Measurements from ENCODE around the gene JPT2. TPM values are rescaled to one million over a fixed set of nuclear protein-coding genes. Genes with fewer than 3 reads are reported as not detected.
"Not testable (repeated sequence)": the region's sequence is repeated elsewhere in the genome, so short reads cannot be mapped to it uniquely, and the experiment has no call there.

The JPT2 gene
- total RNA-seq, 2 donors from 2014 or later, result 11.6 to 14.4 TPM

GRCh38 chr16:1708768-1709180 lies 30.7 kb downstream of the JPT2 start:
- H3K9me3 ChIP-seq (ENCODE audit: control insufficient read depth, low read length, poor library complexity, severe bottlenecking), result no peaks in the 10 kb centered on the region
- ATAC-seq, result no peak
- H3K27me3 Mint-ChIP-seq, result no peaks in the 10 kb centered on the region
- peak overlapping the region; percentile 36 for H3K4me3 Mint-ChIP-seq
- H3K36me3 Mint-ChIP-seq (ENCODE audit: low read depth), result peaks cover 4% of the 10 kb centered on the region
- H3K4me1 Mint-ChIP-seq, result peaks cover 28% of the 10 kb centered on the region
- H3K27ac Mint-ChIP-seq, result no peak overlapping the region
- no peak for DNase-seq

DNA sequence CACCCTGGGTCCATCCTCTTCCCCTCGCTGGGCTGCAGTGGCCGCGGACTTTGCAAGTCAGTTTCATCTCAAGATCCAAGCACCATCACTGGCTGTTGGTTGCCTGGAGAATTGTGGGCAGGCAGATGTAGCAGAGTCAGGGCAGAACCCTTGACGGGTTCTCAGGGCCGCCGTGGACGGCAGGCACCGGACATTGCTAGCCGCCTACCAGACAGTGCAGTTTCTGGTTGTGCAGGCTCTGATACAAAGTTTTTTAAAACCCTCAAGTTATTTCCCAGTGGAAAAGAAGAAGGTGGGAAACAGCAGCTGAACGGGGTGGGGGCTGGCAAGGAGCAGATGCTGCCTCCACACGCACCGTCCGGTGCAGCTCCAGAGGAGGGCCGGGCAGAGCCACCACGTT lies 31.3 kb downstream of the JPT2 start:
- DNase-seq (no peak), ATAC-seq (no peak)
- H3K36me3 Mint-ChIP-seq (ENCODE audit: low read depth), result peaks cover 4% of the 10 kb centered on the region
- H3K9me3 ChIP-seq (ENCODE audit: control insufficient read depth, low read length, poor library complexity, severe bottlenecking), result no peaks in the 10 kb centered on the region
- peaks cover 30% of the 10 kb centered on the region for H3K4me1 Mint-ChIP-seq
- H3K27ac Mint-ChIP-seq, result no peak overlapping the region
- no peaks in the 10 kb centered on the region for H3K27me3 Mint-ChIP-seq
- no peak overlapping the region for H3K4me3 Mint-ChIP-seq

DNA sequence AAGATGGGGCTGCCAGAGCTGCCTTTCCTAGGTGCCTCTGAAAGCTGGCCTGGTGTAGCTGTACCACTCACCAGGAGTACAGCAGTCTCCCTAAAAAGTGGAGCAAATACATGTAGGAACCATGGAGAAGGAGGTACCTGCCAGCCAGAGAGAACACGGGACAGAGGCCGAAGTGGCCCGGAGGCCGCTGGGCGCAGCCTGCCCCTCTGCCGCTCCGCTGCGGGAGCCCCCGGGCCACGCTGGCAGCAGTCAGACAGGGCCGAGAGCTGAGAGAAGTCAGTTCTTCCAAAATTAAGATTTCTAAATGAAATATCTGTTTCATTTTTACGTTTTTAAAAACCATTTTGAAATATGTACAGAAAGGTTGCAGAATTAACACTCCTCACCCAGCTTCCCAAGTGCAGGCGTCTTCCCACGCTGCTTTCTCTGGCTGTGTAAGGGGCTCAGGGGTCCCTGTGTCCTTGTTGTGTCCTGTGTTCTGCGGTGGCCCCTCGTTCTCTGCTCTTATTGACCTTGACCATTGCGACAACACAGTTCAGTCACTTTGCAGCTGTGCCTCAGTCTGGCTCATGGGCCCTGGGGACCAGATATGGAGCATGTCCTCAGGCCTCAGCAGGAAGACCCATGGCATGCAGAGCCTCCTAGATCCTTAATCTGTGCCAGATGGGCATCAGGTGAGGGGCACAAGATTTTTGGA lies 32.9 kb downstream of the JPT2 start:
- no peak overlapping the region for H3K4me3 Mint-ChIP-seq
- no peak overlapping the region for H3K27ac Mint-ChIP-seq
- ATAC-seq (no peak), DNase-seq (no peak)
- no peaks in the 10 kb centered on the region for H3K27me3 Mint-ChIP-seq
- H3K9me3 ChIP-seq (ENCODE audit: control insufficient read depth, low read length, poor library complexity, severe bottlenecking), result no peaks in the 10 kb centered on the region
- H3K36me3 Mint-ChIP-seq (ENCODE audit: low read depth), result no peaks in the 10 kb centered on the region
- peaks cover 25% of the 10 kb centered on the region for H3K4me1 Mint-ChIP-seq

- Mint-ChIP-seq H3K27ac (peak overlapping the region; percentile 34), H3K4me1 (peaks cover 17% of the 10 kb centered on the region), H3K36me3 (ENCODE audit: low read depth) (no peaks in the 10 kb centered on the region), H3K4me3 (no peak overlapping the region), H3K27me3 (no peaks in the 10 kb centered on the region)
- ATAC-seq (no peak), DNase-seq (no peak)
- H3K9me3 ChIP-seq (ENCODE audit: control insufficient read depth, low read length, poor library complexity, severe bottlenecking), result no peaks in the 10 kb centered on the region
Observed at GRCh38 chr16:1712791-1713261, 34.7 kb downstream of the JPT2 start.

DNA sequence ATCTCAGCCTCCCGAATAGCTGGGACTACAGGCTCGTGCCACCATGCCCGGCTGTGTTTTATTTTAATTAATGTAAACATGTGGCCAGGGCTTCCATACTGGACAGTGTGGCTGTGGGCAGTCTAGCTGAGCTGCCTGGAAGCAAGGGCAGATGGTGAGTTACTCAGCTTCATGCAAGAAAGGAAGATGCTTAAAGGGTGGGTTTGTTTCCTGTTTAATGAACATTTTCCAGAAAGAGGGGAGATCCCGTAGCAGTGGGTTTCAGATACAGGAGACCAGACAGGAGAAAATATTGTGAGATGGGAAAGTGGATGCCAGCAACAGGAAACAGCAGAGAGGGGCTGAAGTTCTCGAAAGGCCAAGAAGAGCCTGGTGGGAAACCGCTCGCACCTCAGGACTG lies 35.3 kb downstream of the JPT2 start:
- H3K4me1 Mint-ChIP-seq, result peaks cover 13% of the 10 kb centered on the region
- no peaks in the 10 kb centered on the region for H3K9me3 ChIP-seq (ENCODE audit: control insufficient read depth, low read length, poor library complexity, severe bottlenecking)
- peak overlapping the region; percentile 34 for H3K27ac Mint-ChIP-seq
- no peak overlapping the region for H3K4me3 Mint-ChIP-seq
- H3K27me3 Mint-ChIP-seq, result no peaks in the 10 kb centered on the region
- DNase-seq (no peak), ATAC-seq (no peak)
- H3K36me3 Mint-ChIP-seq (ENCODE audit: low read depth), result no peaks in the 10 kb centered on the region

DNA sequence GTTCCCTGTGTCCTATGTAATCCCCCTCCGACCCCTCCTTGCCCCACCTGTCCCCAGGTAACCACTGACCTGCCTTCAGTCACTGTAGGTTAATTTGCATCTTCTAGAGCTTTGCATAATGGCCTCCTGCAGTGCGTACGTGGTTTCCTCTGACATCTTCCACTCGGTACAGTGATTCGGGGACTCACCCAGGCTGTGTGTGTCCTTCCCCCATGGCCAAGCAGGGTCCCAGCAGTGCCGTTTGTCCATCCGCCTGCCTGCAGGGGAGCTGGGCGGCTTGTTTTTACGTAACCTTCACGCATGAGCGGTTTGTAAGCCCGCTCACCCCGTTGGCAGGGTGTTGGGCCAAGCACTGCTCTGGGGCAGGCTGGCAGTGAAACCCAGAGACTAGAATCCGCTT lies 35.9 kb downstream of the JPT2 start:
- H3K4me3 Mint-ChIP-seq, result no peak overlapping the region
- H3K9me3 ChIP-seq (ENCODE audit: control insufficient read depth, low read length, poor library complexity, severe bottlenecking), result no peaks in the 10 kb centered on the region
- ATAC-seq (peak; percentile 79), DNase-seq (no peak)
- H3K36me3 Mint-ChIP-seq (ENCODE audit: low read depth), result no peaks in the 10 kb centered on the region
- peak overlapping the region; percentile 34 for H3K27ac Mint-ChIP-seq
- peaks cover 8% of the 10 kb centered on the region for H3K4me1 Mint-ChIP-seq
- no peaks in the 10 kb centered on the region for H3K27me3 Mint-ChIP-seq

DNA sequence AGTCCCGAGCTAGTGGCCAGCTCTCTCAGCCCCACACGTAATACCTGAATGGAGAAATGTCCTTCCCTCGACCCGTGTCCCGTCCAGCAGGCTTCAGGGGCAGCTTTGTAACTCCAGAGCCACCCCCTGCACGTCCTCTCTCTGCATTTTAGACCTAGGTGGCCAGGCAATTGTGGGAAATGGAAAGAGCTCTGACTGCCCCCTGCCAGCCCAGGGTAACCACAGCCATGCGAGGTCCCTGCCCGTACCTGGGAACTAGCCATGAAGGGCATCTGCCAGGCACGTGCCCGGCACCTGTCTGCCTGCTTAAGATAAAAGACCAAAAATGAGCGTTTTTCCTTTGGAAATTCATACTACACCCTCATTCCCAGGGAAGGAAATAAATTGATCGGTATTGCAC lies 37.1 kb downstream of the JPT2 start:
- no peak overlapping the region for H3K4me3 Mint-ChIP-seq
- DNase-seq (no peak), ATAC-seq (no peak)
- H3K27me3 Mint-ChIP-seq, result no peaks in the 10 kb centered on the region
- H3K9me3 ChIP-seq (ENCODE audit: control insufficient read depth, low read length, poor library complexity, severe bottlenecking), result no peaks in the 10 kb centered on the region
- no peak overlapping the region for H3K27ac Mint-ChIP-seq
- H3K4me1 Mint-ChIP-seq, result peaks cover 15% of the 10 kb centered on the region
- H3K36me3 Mint-ChIP-seq (ENCODE audit: low read depth), result no peaks in the 10 kb centered on the region

- H3K4me1 Mint-ChIP-seq, result peaks cover 22% of the 10 kb centered on the region
- not testable (repeated sequence) for H3K36me3 Mint-ChIP-seq (ENCODE audit: low read depth); H3K9me3 ChIP-seq (ENCODE audit: control insufficient read depth, low read length, poor library complexity, severe bottlenecking); DNase-seq; H3K4me3 Mint-ChIP-seq; ATAC-seq; H3K27me3 Mint-ChIP-seq; H3K27ac Mint-ChIP-seq
Observed at GRCh38 chr16:1718236-1718635, 40.2 kb downstream of the JPT2 start.

DNA sequence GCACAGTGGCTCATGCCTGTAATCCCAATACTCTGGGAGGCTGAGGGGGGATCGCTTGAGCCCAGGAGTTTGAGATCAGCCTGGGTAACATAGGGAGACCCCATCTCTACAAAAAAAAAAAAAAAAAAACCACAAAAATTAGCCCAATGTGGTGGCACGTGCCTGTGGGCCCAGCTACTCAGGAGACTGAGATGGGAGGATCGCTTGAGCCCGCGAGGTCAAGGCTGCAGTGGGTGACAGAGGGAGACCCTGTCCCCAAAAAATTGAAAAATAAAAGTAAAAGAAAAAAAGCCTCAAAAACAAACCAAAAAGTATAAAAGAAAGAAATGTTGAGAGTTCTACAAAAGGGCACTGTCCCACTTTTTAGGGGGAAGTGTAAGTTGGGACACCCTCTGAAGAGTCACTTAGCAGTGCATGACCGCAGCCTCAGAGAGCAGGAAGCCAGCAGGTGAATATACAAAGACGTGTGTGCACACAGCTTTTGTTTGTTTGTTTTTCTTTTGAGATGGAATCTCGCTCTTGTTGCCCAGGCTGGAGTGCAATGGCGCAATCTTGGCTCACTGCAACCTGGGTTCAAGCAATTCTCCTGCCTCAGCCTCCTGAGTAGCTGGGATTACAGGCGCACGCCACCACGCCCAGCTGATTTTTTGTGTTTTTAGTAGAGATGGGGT lies 41.6 kb downstream of the JPT2 start:
- peak overlapping the region; percentile 84 for H3K27ac Mint-ChIP-seq
- DNase-seq; H3K36me3 Mint-ChIP-seq (ENCODE audit: low read depth); H3K27me3 Mint-ChIP-seq; H3K9me3 ChIP-seq (ENCODE audit: control insufficient read depth, low read length, poor library complexity, severe bottlenecking); H3K4me3 Mint-ChIP-seq: not testable (repeated sequence)
- ATAC-seq, result peak; percentile 53
- H3K4me1 Mint-ChIP-seq, result peaks cover 25% of the 10 kb centered on the region

DNA sequence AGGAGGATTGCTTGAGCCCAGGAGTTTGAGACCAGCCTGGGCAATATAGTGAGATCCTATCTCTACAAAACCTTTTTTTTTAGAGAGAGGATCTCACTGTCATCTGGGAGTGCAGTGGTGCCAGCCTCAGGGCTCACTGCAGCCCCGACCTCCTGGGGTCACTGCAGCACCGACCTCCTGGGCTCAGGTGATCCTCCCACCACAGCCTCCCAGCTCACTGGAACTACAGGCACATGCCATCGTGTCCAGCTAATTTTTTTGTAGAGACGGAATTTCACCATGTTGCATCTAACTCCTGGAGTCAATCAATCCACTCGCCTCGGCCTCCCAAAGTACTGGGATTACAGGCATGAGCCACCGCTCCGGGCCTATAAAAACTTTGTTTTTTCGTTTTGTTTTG lies 43.3 kb downstream of the JPT2 start:
- ATAC-seq, result no peak
- Mint-ChIP-seq H3K27me3 (no peaks in the 10 kb centered on the region), H3K27ac (peak overlapping the region; percentile 96)

GRCh38 chr16:1723450-1724147 lies 45.5 kb downstream of the JPT2 start:
- H3K27me3 Mint-ChIP-seq, result no peaks in the 10 kb centered on the region
- peaks cover 32% of the 10 kb centered on the region for H3K4me1 Mint-ChIP-seq
- peak overlapping the region; percentile 39 for H3K4me3 Mint-ChIP-seq
- no peak overlapping the region for H3K27ac Mint-ChIP-seq
- ATAC-seq (peak; percentile 54), DNase-seq (peak in 1 of 3 donors; percentile 37)
- H3K9me3 ChIP-seq (ENCODE audit: control insufficient read depth, low read length, poor library complexity, severe bottlenecking), result no peaks in the 10 kb centered on the region
- peaks cover 5% of the 10 kb centered on the region for H3K36me3 Mint-ChIP-seq (ENCODE audit: low read depth)

More for the DNA sequence above, 43.3 kb downstream of the JPT2 start:
- no peak overlapping the region for H3K4me3 Mint-ChIP-seq
- H3K4me1 Mint-ChIP-seq, result peaks cover 25% of the 10 kb centered on the region
- H3K36me3 Mint-ChIP-seq (ENCODE audit: low read depth), result no peaks in the 10 kb centered on the region
- no peak for DNase-seq
- H3K9me3 ChIP-seq (ENCODE audit: control insufficient read depth, low read length, poor library complexity, severe bottlenecking), result no peaks in the 10 kb centered on the region

- DNase-seq (no peak), ATAC-seq (no peak)
- Mint-ChIP-seq H3K4me1 (peaks cover 28% of the 10 kb centered on the region), H3K27me3 (no peaks in the 10 kb centered on the region), H3K36me3 (ENCODE audit: low read depth) (peaks cover 5% of the 10 kb centered on the region), H3K27ac (no peak overlapping the region), H3K4me3 (no peak overlapping the region)
- no peaks in the 10 kb centered on the region for H3K9me3 ChIP-seq (ENCODE audit: control insufficient read depth, low read length, poor library complexity, severe bottlenecking)
Observed at GRCh38 chr16:1724491-1724890, 46.4 kb downstream of the JPT2 start.

DNA sequence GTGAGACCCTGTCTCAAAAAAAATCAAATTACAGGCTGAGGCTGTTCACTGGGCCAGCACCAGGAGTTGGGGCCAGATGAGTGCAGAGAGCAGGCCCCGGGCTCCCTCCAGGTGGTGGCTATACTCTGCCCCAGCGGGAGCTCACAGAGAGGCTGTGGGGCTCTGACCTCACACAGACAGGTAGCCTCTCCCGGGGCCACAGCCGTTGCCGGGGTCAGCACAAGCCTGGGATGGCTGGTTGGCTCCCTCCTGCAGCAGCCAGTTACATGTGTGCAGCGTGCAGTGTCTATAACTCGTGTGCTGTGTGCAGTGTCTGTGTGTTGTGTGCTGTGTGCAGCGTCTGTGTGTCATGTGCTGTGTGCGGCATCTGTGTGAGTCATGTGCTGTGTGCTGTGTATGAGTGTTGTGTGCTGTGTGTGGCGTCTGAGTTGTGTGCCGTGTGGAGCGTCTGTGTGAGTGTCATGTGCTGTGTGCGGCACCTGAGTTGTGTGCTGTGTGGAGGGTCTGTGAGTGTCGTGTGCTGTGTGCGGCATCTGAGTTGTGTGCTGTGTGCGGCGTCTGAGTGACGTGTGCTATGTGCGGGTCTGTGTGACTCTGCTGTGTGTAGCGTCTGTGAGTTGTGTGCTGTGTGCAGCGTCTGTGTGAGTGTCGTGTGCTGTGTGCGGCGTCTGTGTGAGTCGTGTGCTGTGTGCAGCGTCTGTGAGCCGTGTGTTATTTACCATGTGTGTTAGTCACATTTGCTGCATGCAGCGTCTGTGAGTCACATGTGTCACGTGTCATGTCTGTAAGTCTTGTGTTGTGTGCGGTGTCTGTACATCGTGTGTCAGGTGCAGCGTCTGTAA lies 48.8 kb downstream of the JPT2 start:
- Mint-ChIP-seq H3K36me3 (ENCODE audit: low read depth) (peaks cover 5% of the 10 kb centered on the region), H3K4me1 (peaks cover 17% of the 10 kb centered on the region), H3K27ac (peak overlapping the region; percentile 62), H3K27me3 (no peaks in the 10 kb centered on the region), H3K4me3 (no peak overlapping the region)
- H3K9me3 ChIP-seq (ENCODE audit: control insufficient read depth, low read length, poor library complexity, severe bottlenecking), result no peaks in the 10 kb centered on the region
- DNase-seq (no peak), ATAC-seq (no peak)
